IPS-20b (cell line): ENCODE data around the gene MCF2L.

Experiments
- H3K27ac ChIP-seq: one replicate; pipeline ENCODE4 v1.5.1; 2013; ENCODE audit warnings: low read length
- H3K27me3 ChIP-seq: 2 replicates; pipeline ENCODE4 v1.6.1; 2013; ENCODE audit warnings: mild to moderate bottlenecking, low read length, inconsistent platforms; ENCODE audit not compliant: insufficient read depth
- H3K36me3 ChIP-seq: 2 replicates; pipeline ENCODE4 v1.6.1; 2013; ENCODE audit warnings: low read depth, mild to moderate bottlenecking, inconsistent platforms, low read length, moderate library complexity; ENCODE audit not compliant: insufficient read depth
- H3K4me1 ChIP-seq: 2 replicates; pipeline ENCODE4 v1.6.1; 2013; ENCODE audit warnings: mild to moderate bottlenecking, control low read depth, inconsistent platforms, low read length, moderate library complexity; ENCODE audit not compliant: insufficient read depth
- H3K4me3 ChIP-seq: 2 replicates; pipeline ENCODE4 v1.5.1; 2013; ENCODE audit warnings: mild to moderate bottlenecking, low read length, inconsistent platforms
- H3K9ac ChIP-seq: 2 replicates; pipeline ENCODE4 v1.6.1; 2013; ENCODE audit warnings: low read depth, mild to moderate bottlenecking, inconsistent platforms, low read length, moderate library complexity
- H3K9me3 ChIP-seq: 2 replicates; pipeline ENCODE4 v1.6.1; 2013; ENCODE audit warnings: mild to moderate bottlenecking, low read depth, low read length, inconsistent platforms; ENCODE audit not compliant: insufficient read depth

The MCF2L gene

DNA sequence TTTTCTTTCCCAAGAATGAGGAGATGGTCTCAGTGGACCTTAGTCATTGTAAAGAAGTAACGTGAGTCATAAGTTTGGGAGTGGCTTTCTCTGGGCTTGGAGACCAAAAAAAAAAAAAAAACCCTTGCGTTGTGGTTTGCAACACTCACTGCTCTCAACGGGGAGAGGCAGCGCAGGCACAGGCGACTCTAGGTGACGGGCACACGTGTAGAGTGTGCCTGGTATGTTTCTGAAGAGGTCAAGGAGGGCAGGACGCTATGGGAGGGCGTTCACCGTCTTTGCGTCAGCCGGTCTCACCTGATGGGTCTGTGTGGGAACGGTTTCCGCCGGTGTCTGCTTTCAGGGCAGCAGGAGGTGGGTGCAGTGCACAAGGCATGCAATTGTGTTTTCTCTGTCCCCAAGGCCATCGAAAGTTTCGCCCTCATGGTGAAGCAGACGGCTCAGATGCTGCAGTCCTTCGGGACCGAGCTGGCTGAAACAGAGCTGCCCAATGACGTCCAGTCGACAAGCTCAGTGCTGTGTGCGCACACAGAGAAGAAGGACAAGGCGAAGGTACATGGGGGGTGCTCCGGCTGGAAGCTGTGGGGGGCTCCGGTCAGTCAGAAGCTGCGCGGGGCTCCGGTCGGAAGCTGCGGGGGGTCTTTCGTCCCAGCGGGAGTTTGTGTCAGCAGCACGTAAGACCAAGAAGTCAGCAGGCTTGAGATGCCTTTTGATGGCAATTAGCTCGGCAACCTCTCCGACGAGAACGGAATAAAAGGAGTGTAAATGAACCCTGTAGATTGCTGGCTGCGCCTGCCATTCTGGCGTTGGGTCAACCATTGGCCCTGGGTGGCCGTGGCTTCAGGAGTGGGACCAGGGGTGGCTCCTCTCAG lies 95.8 kb downstream of the MCF2L start:
- Histone ChIP-seq H3K9ac (no peak overlapping the region), H3K4me3 (no peak overlapping the region)

DNA sequence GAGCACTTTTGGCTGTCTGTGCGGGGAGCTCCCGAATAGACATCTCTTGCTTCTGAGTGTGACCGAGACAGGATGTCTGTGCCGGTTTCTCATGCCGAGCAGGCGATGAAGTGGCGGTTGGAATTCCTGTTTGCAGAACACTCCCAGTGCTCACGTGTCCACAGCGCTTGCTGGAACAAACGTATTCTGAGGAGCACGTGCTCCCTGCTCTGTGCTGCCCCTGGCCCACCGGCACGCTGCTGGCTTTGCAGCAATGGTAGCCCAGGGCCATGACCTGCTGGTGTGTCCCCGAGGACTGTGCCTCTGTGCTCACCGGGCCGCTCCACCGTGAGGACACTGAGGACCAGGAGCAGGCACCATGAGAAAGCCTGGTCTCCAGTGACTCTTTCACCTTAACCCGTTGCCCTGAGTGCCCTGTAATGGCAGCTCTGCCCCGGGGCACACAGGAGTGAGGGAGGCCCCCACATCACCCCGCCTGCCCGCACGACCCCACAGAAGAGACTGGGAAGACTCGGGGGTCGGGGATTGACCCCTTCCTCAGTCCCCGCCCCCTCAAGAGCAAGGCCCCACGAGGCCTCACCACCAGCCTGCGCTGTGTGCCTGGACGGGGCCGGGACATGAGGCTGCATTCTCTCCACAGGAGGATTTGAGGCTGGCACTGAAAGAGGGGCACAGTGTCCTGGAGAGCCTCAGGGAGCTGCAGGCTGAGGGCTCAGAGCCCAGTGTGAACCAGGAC lies 96.6 kb downstream of the MCF2L start:
- Histone ChIP-seq H3K27me3 (no peaks in the 10 kb centered on the region), H3K4me1 (no peaks in the 10 kb centered on the region; the same call in 1 of the 2 replicates), H3K27ac (no peak overlapping the region), H3K4me3 (no peak overlapping the region), H3K9me3 (no peaks in the 10 kb centered on the region), H3K36me3 (no peaks in the 10 kb centered on the region), H3K9ac (no peak overlapping the region)

More for the DNA sequence above, 95.8 kb downstream of the MCF2L start:
- no peaks in the 10 kb centered on the region for H3K27me3 ChIP-seq
- H3K27ac ChIP-seq, result no peak overlapping the region
- H3K9me3 ChIP-seq, result no peaks in the 10 kb centered on the region
- H3K4me1 ChIP-seq, result no peaks in the 10 kb centered on the region; the same call in 1 of the 2 replicates
- no peaks in the 10 kb centered on the region for H3K36me3 ChIP-seq

DNA sequence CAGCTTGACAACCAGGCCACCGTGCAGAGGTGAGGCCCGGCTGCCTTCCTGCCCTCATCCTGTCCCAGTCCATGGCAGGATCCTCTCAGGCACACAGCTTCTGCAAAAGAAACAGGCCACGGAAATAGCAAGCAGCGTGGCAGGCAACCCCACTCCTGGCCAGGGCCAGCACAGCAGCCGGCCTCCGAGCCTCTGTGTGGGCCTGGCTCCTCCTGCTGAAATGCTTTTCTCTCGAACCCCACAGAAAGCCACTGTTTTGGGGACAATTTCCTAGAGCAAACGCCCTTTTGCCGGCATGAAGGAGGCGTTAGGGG lies 97.1 kb downstream of the MCF2L start:
- Histone ChIP-seq H3K9ac (no peak overlapping the region), H3K36me3 (no peaks in the 10 kb centered on the region)

DNA sequence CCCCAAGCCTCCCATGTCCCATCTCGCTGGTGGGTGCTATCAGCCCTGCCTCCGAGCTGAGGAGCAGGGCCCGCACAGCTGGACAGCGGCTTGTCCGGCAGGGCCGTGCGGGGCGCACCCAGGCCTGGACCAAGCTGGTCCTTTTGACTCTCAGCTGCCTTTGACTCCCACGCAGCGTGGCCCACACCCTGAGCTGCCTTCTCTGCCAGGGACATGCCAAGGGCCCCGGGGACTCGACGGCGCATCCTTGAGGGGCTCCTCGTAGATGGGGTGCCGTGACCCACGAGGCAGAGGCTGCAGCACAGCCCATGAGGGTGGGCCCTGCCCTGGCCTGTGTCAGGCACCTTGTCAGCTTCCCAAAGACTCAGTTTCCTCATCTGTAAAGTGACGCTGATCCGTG lies 97.7 kb downstream of the MCF2L start:
- Histone ChIP-seq H3K9ac (no peak overlapping the region), H3K27ac (no peak overlapping the region), H3K4me1 (no peaks in the 10 kb centered on the region; the same call in 1 of the 2 replicates), H3K4me3 (no peak overlapping the region), H3K36me3 (no peaks in the 10 kb centered on the region), H3K27me3 (no peaks in the 10 kb centered on the region), H3K9me3 (no peaks in the 10 kb centered on the region)

More for the DNA sequence above, 97.1 kb downstream of the MCF2L start:
- Histone ChIP-seq H3K9me3 (no peaks in the 10 kb centered on the region), H3K4me1 (no peaks in the 10 kb centered on the region; the same call in 1 of the 2 replicates), H3K4me3 (no peak overlapping the region), H3K27ac (no peak overlapping the region), H3K27me3 (no peaks in the 10 kb centered on the region)

DNA sequence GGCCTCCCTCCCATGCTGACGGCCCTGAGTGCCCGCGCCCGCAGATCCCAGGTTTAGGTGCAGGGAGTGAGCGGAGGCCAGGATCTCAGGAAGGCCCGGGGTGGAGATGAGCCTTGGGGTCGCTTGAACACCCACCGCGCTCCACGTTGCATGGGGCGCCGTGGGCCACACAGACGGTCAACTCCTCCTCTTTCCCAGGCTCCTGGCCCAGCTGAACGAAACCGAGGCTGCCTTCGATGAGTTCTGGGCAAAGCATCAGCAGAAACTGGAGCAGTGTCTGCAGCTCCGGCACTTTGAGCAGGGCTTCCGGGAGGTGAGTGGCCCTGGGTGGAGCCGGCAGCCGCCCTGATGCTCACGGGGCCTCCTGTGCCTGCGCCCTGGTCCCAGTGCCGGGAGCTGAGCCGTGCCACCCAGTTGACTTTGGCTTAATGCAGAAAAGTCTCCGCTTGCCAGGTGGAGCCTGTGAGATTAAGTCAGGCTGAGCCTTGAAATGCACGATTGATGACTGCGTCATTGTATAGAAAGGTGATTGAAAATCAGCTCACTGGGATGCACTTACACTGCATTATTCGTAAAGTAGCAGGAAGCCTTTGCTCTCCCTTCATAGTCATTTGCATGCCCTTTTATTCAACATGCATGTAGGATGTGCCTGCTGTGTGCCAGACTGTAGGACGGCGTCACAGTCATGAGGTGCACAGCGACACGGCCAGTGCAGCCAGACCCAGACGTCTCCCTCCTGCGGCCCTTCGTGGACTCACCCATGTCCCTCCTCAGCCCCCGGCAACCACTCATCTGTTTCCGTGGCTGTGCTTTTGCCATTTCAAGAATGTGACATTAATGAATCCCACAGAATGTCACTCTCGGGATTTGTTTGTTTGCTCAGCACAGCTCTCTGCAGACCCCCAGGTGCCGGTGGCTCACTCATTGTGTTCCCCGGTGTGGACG lies 101.1 kb downstream of the MCF2L start:
- no peaks in the 10 kb centered on the region for H3K27me3 ChIP-seq
- no peak overlapping the region for H3K4me3 ChIP-seq
- no peaks in the 10 kb centered on the region for H3K9me3 ChIP-seq
- H3K4me1 ChIP-seq, result no peaks in the 10 kb centered on the region
- H3K36me3 ChIP-seq, result no peaks in the 10 kb centered on the region
- H3K9ac ChIP-seq, result no peak overlapping the region
- H3K27ac ChIP-seq, result no peak overlapping the region

DNA sequence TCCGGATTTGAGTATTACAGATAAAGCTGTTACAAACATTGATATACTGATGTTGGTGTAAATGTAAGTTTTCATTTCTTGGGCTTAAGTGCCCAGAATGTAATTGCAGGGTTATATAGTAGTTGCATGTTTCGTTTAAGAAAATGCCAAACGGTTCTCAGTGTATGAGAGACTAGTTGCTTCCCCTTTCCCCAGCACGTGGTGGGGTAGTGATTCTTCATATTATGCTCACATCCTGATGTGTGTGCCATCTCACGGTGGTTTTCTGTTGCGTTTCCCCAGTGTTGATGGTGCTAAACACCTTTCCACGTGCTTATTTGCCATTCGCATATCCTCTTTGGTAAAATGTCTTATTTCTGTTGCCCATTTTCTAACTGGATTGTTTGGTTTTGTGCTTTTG lies 101.8 kb downstream of the MCF2L start:
- H3K27ac ChIP-seq, result no peak overlapping the region
- no peaks in the 10 kb centered on the region for H3K9me3 ChIP-seq
- no peaks in the 10 kb centered on the region for H3K4me1 ChIP-seq
- no peaks in the 10 kb centered on the region for H3K27me3 ChIP-seq
- H3K4me3 ChIP-seq, result no peak overlapping the region
- no peaks in the 10 kb centered on the region for H3K36me3 ChIP-seq
- no peak overlapping the region for H3K9ac ChIP-seq

DNA sequence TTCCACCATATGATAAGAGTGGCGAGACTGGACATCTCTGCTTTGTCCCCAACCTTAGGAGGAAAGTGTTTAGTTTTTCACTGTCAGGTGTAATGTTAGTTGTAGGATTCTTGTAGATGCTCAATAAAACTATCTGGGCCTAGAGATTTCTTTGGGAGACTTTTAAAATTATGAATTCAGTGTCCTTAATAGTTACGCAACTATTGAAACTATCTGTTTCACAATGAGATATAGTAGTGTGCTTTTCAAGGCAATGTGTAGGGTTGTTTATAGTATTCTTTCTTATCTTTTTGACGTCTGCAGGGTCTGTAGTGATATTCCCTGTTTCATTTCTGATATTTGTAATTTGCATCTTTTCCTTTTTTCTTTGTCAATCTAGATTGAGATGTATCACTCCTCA lies 103.4 kb downstream of the MCF2L start:
- Histone ChIP-seq H3K36me3 (peaks cover 3% of the 10 kb centered on the region; the same call in 1 of the 2 replicates), H3K27ac (no peak overlapping the region), H3K4me3 (no peak overlapping the region), H3K9me3 (no peaks in the 10 kb centered on the region), H3K27me3 (no peaks in the 10 kb centered on the region), H3K4me1 (no peaks in the 10 kb centered on the region), H3K9ac (no peak overlapping the region)

DNA sequence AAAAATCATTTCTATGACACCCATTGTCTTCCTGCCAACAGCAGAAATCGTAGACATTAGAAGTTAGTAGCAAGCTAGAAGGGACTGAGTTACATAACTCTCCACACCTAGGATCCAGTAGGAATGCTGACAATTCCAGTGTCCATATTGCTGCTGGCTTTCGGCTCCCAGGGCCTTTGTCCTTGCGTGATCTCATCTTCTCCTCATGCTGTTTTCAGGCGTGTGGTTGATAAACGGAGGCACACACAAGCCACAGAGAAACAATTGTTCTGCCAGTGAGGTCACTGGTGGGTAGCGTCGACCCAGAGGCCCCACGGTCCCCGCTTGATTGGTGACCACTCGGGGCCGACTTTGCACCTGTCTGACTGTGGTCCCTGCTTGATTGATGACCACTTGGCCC lies 104.9 kb downstream of the MCF2L start:
- H3K4me3 ChIP-seq, result no peak overlapping the region
- peaks cover 5% of the 10 kb centered on the region; the same call in 1 of the 2 replicates for H3K36me3 ChIP-seq
- no peaks in the 10 kb centered on the region for H3K9me3 ChIP-seq
- no peaks in the 10 kb centered on the region for H3K27me3 ChIP-seq
- H3K4me1 ChIP-seq, result no peaks in the 10 kb centered on the region
- H3K27ac ChIP-seq, result no peak overlapping the region
- no peak overlapping the region for H3K9ac ChIP-seq

DNA sequence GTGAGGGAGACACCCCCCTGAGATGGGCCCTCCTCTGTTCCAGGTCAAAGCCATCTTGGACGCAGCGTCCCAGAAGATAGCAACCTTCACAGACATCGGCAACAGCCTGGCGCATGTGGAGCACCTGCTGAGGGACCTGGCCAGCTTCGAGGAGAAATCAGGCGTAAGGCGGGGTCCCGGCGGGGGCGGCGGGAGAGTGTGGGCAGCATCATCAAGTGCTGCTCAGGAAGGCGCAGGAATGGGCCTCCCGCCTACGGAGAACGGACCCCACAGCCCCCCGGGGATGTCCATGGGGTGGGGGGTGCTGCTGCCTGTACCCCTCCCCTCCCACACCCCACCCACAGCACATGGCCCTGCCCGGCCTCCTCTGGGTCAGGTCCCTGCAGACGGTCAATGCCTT lies 105.4 kb downstream of the MCF2L start:
- Histone ChIP-seq H3K9ac (no peak overlapping the region), H3K27me3 (no peaks in the 10 kb centered on the region), H3K36me3 (peaks cover 5% of the 10 kb centered on the region; the same call in 1 of the 2 replicates), H3K4me1 (no peaks in the 10 kb centered on the region), H3K27ac (no peak overlapping the region), H3K4me3 (no peak overlapping the region), H3K9me3 (no peaks in the 10 kb centered on the region)

DNA sequence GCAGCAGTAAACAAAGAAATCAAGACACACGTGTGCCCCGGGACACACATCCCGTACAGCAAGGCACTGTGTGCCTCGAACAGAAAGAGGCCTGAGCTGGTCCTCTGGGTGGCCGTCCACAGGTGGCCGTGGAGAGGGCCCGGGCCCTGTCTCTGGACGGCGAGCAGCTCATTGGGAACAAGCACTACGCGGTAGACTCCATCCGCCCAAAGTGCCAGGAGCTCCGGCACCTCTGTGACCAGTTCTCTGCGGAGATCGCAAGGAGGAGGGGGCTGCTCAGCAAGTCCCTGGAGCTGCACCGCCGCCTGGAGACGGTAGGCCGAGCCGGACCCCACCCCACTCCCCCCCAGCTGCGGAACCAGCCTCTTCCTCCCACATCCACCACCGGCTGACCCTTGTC lies 105.9 kb downstream of the MCF2L start:
- Histone ChIP-seq H3K27ac (no peak overlapping the region), H3K36me3 (peaks cover 5% of the 10 kb centered on the region; the same call in 1 of the 2 replicates), H3K4me3 (no peak overlapping the region), H3K9ac (no peak overlapping the region), H3K27me3 (no peaks in the 10 kb centered on the region), H3K4me1 (no peaks in the 10 kb centered on the region), H3K9me3 (no peaks in the 10 kb centered on the region)

DNA sequence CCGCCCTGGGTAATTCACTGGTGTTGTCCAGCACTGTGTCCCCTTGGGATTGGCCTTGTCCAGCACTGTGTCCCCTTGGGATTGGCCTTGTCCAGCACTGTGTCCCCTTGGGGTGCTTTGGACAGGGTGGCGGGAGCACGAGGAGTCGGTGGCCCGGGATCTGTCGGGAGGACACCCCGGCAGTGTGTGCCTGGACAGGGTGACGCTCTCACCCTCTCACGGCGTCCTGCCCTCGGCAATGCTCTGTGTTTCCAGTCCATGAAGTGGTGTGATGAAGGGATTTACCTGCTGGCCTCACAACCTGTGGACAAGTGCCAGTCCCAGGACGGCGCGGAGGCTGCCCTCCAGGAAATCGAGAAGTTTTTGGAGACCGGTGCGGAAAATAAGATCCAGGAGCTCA lies 106.7 kb downstream of the MCF2L start:
- H3K27me3 ChIP-seq, result no peaks in the 10 kb centered on the region
- no peaks in the 10 kb centered on the region for H3K4me1 ChIP-seq
- H3K9me3 ChIP-seq, result no peaks in the 10 kb centered on the region
- H3K36me3 ChIP-seq, result peaks cover 5% of the 10 kb centered on the region; the same call in 1 of the 2 replicates
- no peak overlapping the region for H3K27ac ChIP-seq
- no peak overlapping the region for H3K4me3 ChIP-seq
- H3K9ac ChIP-seq, result no peak overlapping the region
